Daoy (cell line): Measurements from ENCODE around the gene CHRDL1. TPM values are rescaled to one million over a fixed set of nuclear protein-coding genes. Genes with fewer than 3 reads are reported as not detected.
"Not testable (repeated sequence)": the region's sequence is repeated elsewhere in the genome, so short reads cannot be mapped to it uniquely, and the experiment has no call there.

Source experiments
- DNase-seq: peaks from one replicate; pipeline ENCODE4 v3.0.0-alpha.2; 2015; ENCODE audit warnings: low read depth
- total RNA-seq: library from RNA; depleted of rRNA; stranded (reverse); fragments of >200 nt; shearing (Covaris generic); gene quantifications from 2 replicates; pipeline ENCODE4 v1.2.3, GENCODE V29; 2014; rRNA removed

Gene CHRDL1
- 0.27 and 1.5 TPM in 2 replicates for total RNA-seq

GRCh38 chrX:110795645-110796406, at the start of gene CHRDL1:
Gene CHRDL1, minus strand, starts transcription at chrX:110795817. Its CDS starts 3,636 bp downstream, at chrX:110792181.
- peak; percentile 11 for DNase-seq

GRCh38 chrX:110836982-110837381, 41.4 kb upstream of the CHRDL1 start:
- DNase-seq = no peak

GRCh38 chrX:110836451-110836850, 40.8 kb upstream of the CHRDL1 start:
- no peak for DNase-seq

GRCh38 chrX:110836001-110836400, 40.4 kb upstream of the CHRDL1 start:
- DNase-seq = no peak

GRCh38 chrX:110825972-110826371, 30.4 kb upstream of the CHRDL1 start:
- no peak for DNase-seq

GRCh38 chrX:110816543-110816942, 20.9 kb upstream of the CHRDL1 start:
- not testable (repeated sequence) for DNase-seq

- DNase-seq = no peak
Observed at GRCh38 chrX:110806145-110806544, 10.5 kb upstream of the CHRDL1 start.

GRCh38 chrX:110805303-110805702, 9.7 kb upstream of the CHRDL1 start:
- DNase-seq = no peak

- DNase-seq = no peak
Observed at GRCh38 chrX:110804446-110804845, 8.8 kb upstream of the CHRDL1 start.

- no peak for DNase-seq
Observed at GRCh38 chrX:110803506-110803905, 7.9 kb upstream of the CHRDL1 start.

- DNase-seq = no peak
Observed at GRCh38 chrX:110796407-110796697, 735 bp upstream of the CHRDL1 start.

- no peak for DNase-seq
Observed at GRCh38 chrX:110794601-110795000, 1.0 kb downstream of the CHRDL1 start.

- DNase-seq = peak; percentile 3
Observed at GRCh38 chrX:110791071-110791470, 4.5 kb downstream of the CHRDL1 start.

GRCh38 chrX:110786486-110786885, 9.1 kb downstream of the CHRDL1 start:
- peak; percentile 7 for DNase-seq

- peak; percentile 1 for DNase-seq
Observed at GRCh38 chrX:110759785-110760184, 35.8 kb downstream of the CHRDL1 start.

- no peak for DNase-seq
Observed at GRCh38 chrX:110758781-110759422, 36.7 kb downstream of the CHRDL1 start.

GRCh38 chrX:110755611-110756010, 40.0 kb downstream of the CHRDL1 start:
- no peak for DNase-seq

GRCh38 chrX:110755061-110755460, 40.6 kb downstream of the CHRDL1 start:
- DNase-seq = no peak

- DNase-seq = no peak
Observed at GRCh38 chrX:110750526-110751189, 45.0 kb downstream of the CHRDL1 start.

- no peak for DNase-seq
Observed at GRCh38 chrX:110748256-110748806, 47.3 kb downstream of the CHRDL1 start.

- no peak for DNase-seq
Observed at GRCh38 chrX:110746014-110746413, 49.6 kb downstream of the CHRDL1 start.

GRCh38 chrX:110745288-110745687, 50.3 kb downstream of the CHRDL1 start:
- DNase-seq = no peak
